HG03060 (cell line): ENCODE data around the gene PHF24.
"Not testable (repeated sequence)": the region's sequence is repeated elsewhere in the genome, so short reads cannot be mapped to it uniquely, and the experiment has no call there.

ENCODE experiments used
- ATAC-seq: cut with Tn5 transposase; IDR thresholded peaks from one replicate; pipeline ENCODE4 v1.9.1; 2021; ENCODE audit warnings: low read depth, moderate number of reproducible peaks; ENCODE audit not compliant: unreplicated experiment

The PHF24 gene

GRCh38 chr9:34957492-34958410 lies at the start of gene PHF24:
PHF24 (plus strand) TSS chr9:34958285; CDS start chr9:34971299, 13,014 bp downstream.
- ATAC-seq: no peak

GRCh38 chr9:34927061-34927460 lies 31.0 kb upstream of the PHF24 start:
- no peak for ATAC-seq

GRCh38 chr9:34928921-34929320 lies 29.2 kb upstream of the PHF24 start:
- ATAC-seq: no peak

- ATAC-seq: no peak
These were observed 28.5 kb upstream of the PHF24 start for GRCh38 chr9:34929506-34930102.

GRCh38 chr9:34939989-34940388 lies 18.1 kb upstream of the PHF24 start:
- ATAC-seq: not testable (repeated sequence)

GRCh38 chr9:34948451-34948850 lies 9.6 kb upstream of the PHF24 start:
- no peak for ATAC-seq

GRCh38 chr9:34954225-34954624 lies 3.9 kb upstream of the PHF24 start:
- no peak for ATAC-seq

- not testable (repeated sequence) for ATAC-seq
These were observed 2.0 kb upstream of the PHF24 start for GRCh38 chr9:34956066-34956465.

GRCh38 chr9:34956648-34957047 lies 1.4 kb upstream of the PHF24 start:
- no peak for ATAC-seq

- no peak for ATAC-seq
These were observed 412 bp downstream of the PHF24 start for GRCh38 chr9:34958411-34958982.

GRCh38 chr9:34959461-34959860 lies 1.4 kb downstream of the PHF24 start:
- no peak for ATAC-seq

- ATAC-seq: no peak
These were observed 3.7 kb downstream of the PHF24 start for GRCh38 chr9:34961574-34962490.

GRCh38 chr9:34962546-34962945 lies 4.5 kb downstream of the PHF24 start:
- ATAC-seq: no peak

GRCh38 chr9:34963552-34963951 lies 5.5 kb downstream of the PHF24 start:
- no peak for ATAC-seq

GRCh38 chr9:34964458-34964857 lies 6.4 kb downstream of the PHF24 start:
- ATAC-seq: no peak

- no peak for ATAC-seq
These were observed 13.2 kb downstream of the PHF24 start for GRCh38 chr9:34971146-34971811.

GRCh38 chr9:34974664-34975063 lies 16.6 kb downstream of the PHF24 start:
- no peak for ATAC-seq

GRCh38 chr9:34976441-34976840 lies 18.4 kb downstream of the PHF24 start:
- no peak for ATAC-seq

- ATAC-seq: no peak
These were observed 18.9 kb downstream of the PHF24 start for GRCh38 chr9:34976992-34977391.

GRCh38 chr9:34980181-34980761 lies 22.2 kb downstream of the PHF24 start:
- ATAC-seq: no peak
